K562 (cell line): Measurements from ENCODE around the gene C1QTNF7.

Source experiments
- ATF6 ChIP-seq: sonication (generic); formaldehyde crosslinking; IDR thresholded peaks from 2 replicates; pipeline ENCODE4 v1.4.0; 2020; ENCODE audit warnings: mild to moderate bottlenecking, missing genetic modification reagents
- CTCF ChIP-seq, 3 experiments: IDR thresholded peaks in 2 of 3; conservative IDR thresholded peaks in 1 of 3; 2 replicates each; pipeline ENCODE4 v1.5.1; 2011 to 2012; ENCODE audit warnings: low read length in 3 of 3, mild to moderate bottlenecking in 3 of 3, control low read depth in 2 of 3, improper control_type of control experiment in 1 of 3, inconsistent platforms in 1 of 3, low read depth in 1 of 3, mixed read lengths in 1 of 3, moderate library complexity in 1 of 3; ENCODE audit not compliant: insufficient read depth in 2 of 3
- E2F6 ChIP-seq, 2 experiments: IDR thresholded peaks; 2 replicates each; pipeline ENCODE4 v1.6.1; 2011; ENCODE audit warnings: borderline replicate concordance in 1 of 2, control low read depth in 1 of 2, low read depth in 1 of 2, low read length in 1 of 2, mild to moderate bottlenecking in 1 of 2, mixed read lengths in 1 of 2, moderate library complexity in 1 of 2; ENCODE audit not compliant: insufficient read depth in 1 of 2, insufficient read length in 1 of 2, poor library complexity in 1 of 2, severe bottlenecking in 1 of 2; ENCODE audit errors: extremely low read depth in 1 of 2
- FOXK2 ChIP-seq, 2 experiments: fragments of 450-650 bp; IDR thresholded peaks in 1 of 2; conservative IDR thresholded peaks in 1 of 2; 2 replicates each; pipeline ENCODE4 v1.6.1; 2016; ENCODE audit warnings: low read depth in 2 of 2, mild to moderate bottlenecking in 1 of 2
- JUND ChIP-seq, 2 experiments: IDR thresholded peaks; 2 replicates in 1 of 2; 3 replicates in 1 of 2; pipeline ENCODE4 v1.6.1; 2011; ENCODE audit warnings: borderline replicate concordance in 2 of 2, low read depth in 2 of 2, low read length in 2 of 2, improper control_type of control experiment in 1 of 2, missing biosample characterization in 1 of 2, missing genetic modification characterization in 1 of 2, missing genetic modification reagents in 1 of 2
- PML ChIP-seq: IDR thresholded peaks from 2 replicates; pipeline ENCODE4 v1.6.1; 2012; ENCODE audit warnings: low read length, inconsistent platforms
- SIX5 ChIP-seq, 2 experiments: IDR thresholded peaks; 2 replicates each; pipeline ENCODE4 v1.6.1; 2011; ENCODE audit warnings: low read length in 2 of 2, borderline replicate concordance in 1 of 2, low read depth in 1 of 2, mild to moderate bottlenecking in 1 of 2, moderate library complexity in 1 of 2; ENCODE audit not compliant: insufficient read depth in 1 of 2
- STAT5B ChIP-seq: fragments of 250-450 bp; sonication (Bioruptor Pico); IDR thresholded peaks from 2 replicates; pipeline ENCODE4 v1.8.0; 2021; ENCODE audit warnings: mild to moderate bottlenecking, inconsistent platforms
- TRIM24 ChIP-seq, 2 experiments: fragments of 450-650 bp; IDR thresholded peaks; 2 replicates each; pipeline ENCODE4 v1.6.1; 2016
- XRCC3 ChIP-seq: fragments of 450-650 bp; IDR thresholded peaks from 2 replicates; pipeline ENCODE4 v1.6.1; 2017; ENCODE audit warnings: mild to moderate bottlenecking, moderate library complexity
- YY1 ChIP-seq, 3 experiments: IDR thresholded peaks; 2 replicates each; pipeline ENCODE4 v1.6.1; 2011; ENCODE audit warnings: low read length in 2 of 3, mild to moderate bottlenecking in 2 of 3, moderate library complexity in 2 of 3, borderline replicate concordance in 1 of 3, control low read depth in 1 of 3, low read depth in 1 of 3; ENCODE audit not compliant: insufficient read depth in 3 of 3, insufficient replicate concordance in 2 of 3, control insufficient read depth in 1 of 3, insufficient read length in 1 of 3; ENCODE audit errors: extremely low read depth in 1 of 3
- ZNF174 ChIP-seq: fragments of 250-450 bp; sonication (Bioruptor Pico); IDR thresholded peaks from 2 replicates; pipeline ENCODE4 v1.4.0; 2020; ENCODE audit warnings: mild to moderate bottlenecking
- TF ChIP-seq, protein P1 (sequence below): sonication (generic); formaldehyde crosslinking; IDR thresholded peaks from 2 replicates; pipeline ENCODE4 v1.5.0; 2020; ENCODE audit warnings: missing genetic modification reagents

- no peak for TF ChIP-seq XRCC3
- TF ChIP-seq E2F6 (IDR thresholded peaks at IDR 0.05; ENCODE audit: borderline replicate concordance in 1 of 2, extremely low read depth in 1 of 2, insufficient read depth in 1 of 2, insufficient read length in 1 of 2, low read depth in 1 of 2, low read length in 1 of 2, poor library complexity in 1 of 2, severe bottlenecking in 1 of 2): no peak
- TF ChIP-seq PML: no peak
- TF ChIP-seq FOXK2 (conservative IDR thresholded peaks at IDR 0.05 in 1 of 2, IDR thresholded peaks at IDR 0.05 in 1 of 2; ENCODE audit: low read depth in 2 of 2): no peak
- no peak for TF ChIP-seq STAT5B (CRISPR knock-in tag)
- no peak for TF ChIP-seq SIX5 (IDR thresholded peaks at IDR 0.05; ENCODE audit: borderline replicate concordance in 1 of 2, insufficient read depth in 1 of 2, low read depth in 1 of 2, low read length in 2 of 2)
- no peak for TF ChIP-seq YY1 (IDR thresholded peaks at IDR 0.05; ENCODE audit: borderline replicate concordance in 1 of 3, control insufficient read depth in 1 of 3, extremely low read depth in 1 of 3, insufficient read depth in 3 of 3, insufficient read length in 1 of 3, insufficient replicate concordance in 2 of 3, low read depth in 1 of 3, low read length in 2 of 3)
- TF ChIP-seq, protein P1, sequence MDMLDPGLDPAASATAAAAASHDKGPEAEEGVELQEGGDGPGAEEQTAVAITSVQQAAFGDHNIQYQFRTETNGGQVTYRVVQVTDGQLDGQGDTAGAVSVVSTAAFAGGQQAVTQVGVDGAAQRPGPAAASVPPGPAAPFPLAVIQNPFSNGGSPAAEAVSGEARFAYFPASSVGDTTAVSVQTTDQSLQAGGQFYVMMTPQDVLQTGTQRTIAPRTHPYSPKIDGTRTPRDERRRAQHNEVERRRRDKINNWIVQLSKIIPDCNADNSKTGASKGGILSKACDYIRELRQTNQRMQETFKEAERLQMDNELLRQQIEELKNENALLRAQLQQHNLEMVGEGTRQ (CRISPR knock-in tag): no peak
- TF ChIP-seq ATF6 (CRISPR knock-in tag): no peak
- no peak for TF ChIP-seq JUND (IDR thresholded peaks at IDR 0.05; ENCODE audit: borderline replicate concordance, low read depth, low read length)
- TF ChIP-seq JUND (tag; IDR thresholded peaks at IDR 0.05; ENCODE audit: borderline replicate concordance, low read depth, low read length): no peak
- TF ChIP-seq CTCF (IDR thresholded peaks at IDR 0.05 in 2 of 3, conservative IDR thresholded peaks at IDR 0.05 in 1 of 3; ENCODE audit: insufficient read depth in 2 of 3, low read depth in 1 of 3, low read length in 3 of 3): no peak
- TF ChIP-seq ZNF174 (CRISPR knock-in tag): no peak
- no peak for TF ChIP-seq TRIM24 (IDR thresholded peaks at IDR 0.05)
These were observed 65.6 kb downstream of the C1QTNF7 start for GRCh38 chr4:15493411-15493810.
